Stimulated activated CD4-positive, alpha-beta T cell treated with anti-CD3 and anti-CD28 coated beads, Interleukin-4, amount 100 ng/mL, for 48 hours (primary cell): ENCODE measurements around the gene RAPGEF1.

Experiments used
- DNase-seq, 2 donors: peaks; one replicate each; pipeline ENCODE4 v3.0.0-alpha.2; 2020; ENCODE audit warnings: low read depth in 2 of 2

Gene RAPGEF1

GRCh38 chr9:131529597-131530545 is 210.0 kb downstream of the RAPGEF1 start:
- no peak for DNase-seq

DNA sequence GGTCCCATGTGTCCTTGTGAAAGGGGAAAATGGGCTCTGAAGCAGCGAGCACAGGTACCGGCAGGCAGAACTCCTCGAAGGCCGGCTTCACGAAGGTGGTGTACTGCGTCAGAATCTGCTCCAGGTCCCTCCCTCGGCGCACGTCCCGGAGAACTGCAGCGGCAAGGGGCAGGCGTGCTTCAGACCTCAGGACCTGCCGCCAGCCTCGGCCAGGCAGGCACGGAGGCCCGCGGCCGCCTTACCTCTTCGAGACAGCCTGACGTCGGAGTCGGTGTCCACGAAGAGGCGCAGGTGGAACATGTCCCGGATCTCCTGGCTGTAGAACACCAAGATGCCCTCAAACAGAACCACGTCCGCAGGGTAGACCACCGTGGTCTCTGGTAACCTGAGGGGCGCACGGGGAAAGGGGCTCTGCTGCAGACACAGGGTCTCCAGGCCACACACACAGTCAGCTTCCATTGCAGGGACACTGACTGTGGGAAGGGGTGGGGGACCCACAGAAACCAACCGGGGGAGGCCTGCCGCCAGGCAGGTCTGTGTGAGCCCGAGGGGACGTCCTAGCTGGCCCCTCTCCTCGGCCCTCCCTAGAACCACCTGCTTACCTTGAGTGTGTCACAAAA is 210.9 kb downstream of the RAPGEF1 start:
- no peak for DNase-seq

GRCh38 chr9:131528186-131528585 is 211.7 kb downstream of the RAPGEF1 start:
- DNase-seq: no peak
